ENCODE results near the gene IFNG. TPM values are rescaled to one million over a fixed set of nuclear protein-coding genes. Genes with fewer than 3 reads are reported as not detected.
A peak's percentile ranks its signal among the peaks of the same experiment; 100 is the strongest.

Gene IFNG
- total and polyA plus RNA-seq, 8 donors, result 0.18 to 0.60 TPM; not detected in 6

DNA sequence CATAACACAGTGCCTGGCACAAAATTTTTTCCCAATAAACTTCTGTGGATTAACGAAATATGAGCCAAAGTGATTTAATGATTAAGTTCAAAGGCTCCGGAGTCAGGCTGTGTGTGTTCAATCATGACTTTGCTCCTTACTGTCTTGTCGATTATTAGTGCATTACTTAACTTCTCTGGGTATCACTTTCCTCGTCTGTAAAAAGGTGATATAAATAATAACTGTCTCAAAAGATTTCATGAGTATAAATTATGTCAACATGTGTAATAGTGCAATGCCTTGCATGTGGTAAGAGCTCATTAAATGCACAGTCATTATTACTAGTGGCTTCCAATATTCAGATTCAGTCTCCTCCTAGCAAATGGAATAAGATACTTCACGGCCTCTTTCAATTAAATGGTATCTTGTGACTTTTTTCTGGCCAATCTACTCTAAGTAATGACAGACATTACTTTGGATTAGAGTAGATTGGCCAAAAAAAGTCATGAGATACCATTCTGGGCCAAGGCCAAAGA is 6.8 kb upstream of the IFNG start:
- H3K36me3 ChIP-seq, result no peaks in the 10 kb centered on the region
- ATAC-seq (no peak), DNase-seq (no peak)
- TF ChIP-seq, protein P1, sequence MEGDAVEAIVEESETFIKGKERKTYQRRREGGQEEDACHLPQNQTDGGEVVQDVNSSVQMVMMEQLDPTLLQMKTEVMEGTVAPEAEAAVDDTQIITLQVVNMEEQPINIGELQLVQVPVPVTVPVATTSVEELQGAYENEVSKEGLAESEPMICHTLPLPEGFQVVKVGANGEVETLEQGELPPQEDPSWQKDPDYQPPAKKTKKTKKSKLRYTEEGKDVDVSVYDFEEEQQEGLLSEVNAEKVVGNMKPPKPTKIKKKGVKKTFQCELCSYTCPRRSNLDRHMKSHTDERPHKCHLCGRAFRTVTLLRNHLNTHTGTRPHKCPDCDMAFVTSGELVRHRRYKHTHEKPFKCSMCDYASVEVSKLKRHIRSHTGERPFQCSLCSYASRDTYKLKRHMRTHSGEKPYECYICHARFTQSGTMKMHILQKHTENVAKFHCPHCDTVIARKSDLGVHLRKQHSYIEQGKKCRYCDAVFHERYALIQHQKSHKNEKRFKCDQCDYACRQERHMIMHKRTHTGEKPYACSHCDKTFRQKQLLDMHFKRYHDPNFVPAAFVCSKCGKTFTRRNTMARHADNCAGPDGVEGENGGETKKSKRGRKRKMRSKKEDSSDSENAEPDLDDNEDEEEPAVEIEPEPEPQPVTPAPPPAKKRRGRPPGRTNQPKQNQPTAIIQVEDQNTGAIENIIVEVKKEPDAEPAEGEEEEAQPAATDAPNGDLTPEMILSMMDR (IDR thresholded peaks at IDR 0.05), result no peak
- H3K4me3 ChIP-seq, result no peak overlapping the region
- intact Hi-C loops (cut with DNase I), result no loop called here
- no peaks in the 10 kb centered on the region for H3K4me1 ChIP-seq
- H3K27me3 ChIP-seq, result no peaks in the 10 kb centered on the region
- no peaks in the 10 kb centered on the region for H3K9me3 ChIP-seq
- H3K27ac ChIP-seq, result no peak overlapping the region

DNA sequence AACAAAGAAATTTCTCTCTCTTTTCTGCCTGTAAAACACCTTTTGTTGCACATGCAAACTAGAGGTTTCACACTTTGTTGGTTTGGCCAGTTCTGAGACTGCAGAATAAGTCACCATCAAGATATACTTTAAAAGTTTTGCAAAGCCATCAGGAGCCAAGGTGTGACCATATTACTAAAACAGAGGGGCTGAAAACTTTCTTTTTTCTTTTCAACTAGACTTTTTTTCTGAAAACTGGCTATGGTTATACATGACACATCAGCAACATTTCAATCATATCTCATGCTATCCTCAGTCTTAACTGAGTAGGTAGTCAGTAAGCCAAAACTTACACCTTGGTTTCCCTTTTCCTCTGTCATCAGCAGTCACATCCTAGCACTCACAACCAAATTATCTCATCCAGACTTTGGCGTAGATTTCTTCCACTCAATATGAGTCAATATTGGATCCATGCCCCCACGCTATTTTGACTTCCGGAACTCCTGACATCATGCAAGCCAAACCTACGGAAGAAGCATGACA is 4.1 kb upstream of the IFNG start:
- no peak for ATAC-seq
- intact Hi-C loops (cut with DNase I), result no loop called here

DNA sequence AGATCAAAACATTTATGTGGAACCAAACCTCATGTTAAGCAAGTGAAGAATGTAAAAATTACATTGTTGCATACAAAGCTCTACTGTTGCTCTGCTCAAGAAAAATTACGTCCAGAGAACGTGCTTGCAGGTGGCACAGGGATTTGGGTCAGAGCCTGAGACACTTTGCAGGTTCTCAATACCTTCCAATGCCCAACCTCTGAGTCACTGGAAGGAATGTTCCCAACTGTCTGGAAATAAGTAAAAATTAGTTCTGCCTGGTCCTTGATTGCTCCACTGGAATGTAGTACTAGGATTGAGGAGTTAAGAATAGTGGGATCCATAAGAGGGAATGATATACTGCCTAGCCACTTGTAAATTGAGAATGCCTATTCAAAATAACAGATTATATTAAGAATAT is 2.8 kb upstream of the IFNG start:
- Histone ChIP-seq H3K4me3 (no peak overlapping the region), H3K4me1 (no peaks in the 10 kb centered on the region), H3K9me3 (no peaks in the 10 kb centered on the region), H3K27ac (no peak overlapping the region), H3K27me3 (no peaks in the 10 kb centered on the region), H3K36me3 (no peaks in the 10 kb centered on the region)
- intact Hi-C loops (cut with DNase I), result no loop called here
- ATAC-seq (no peak), DNase-seq (no peak)
- TF ChIP-seq, protein P1 (IDR thresholded peaks at IDR 0.05), result no peak

More for the DNA sequence above, 4.1 kb upstream of the IFNG start:
- no peaks in the 10 kb centered on the region for H3K9me3 ChIP-seq
- H3K27ac ChIP-seq, result no peak overlapping the region
- H3K4me1 ChIP-seq, result no peaks in the 10 kb centered on the region
- no peaks in the 10 kb centered on the region for H3K27me3 ChIP-seq
- H3K4me3 ChIP-seq, result no peak overlapping the region
- no peaks in the 10 kb centered on the region for H3K36me3 ChIP-seq
- TF ChIP-seq, protein P1 (IDR thresholded peaks at IDR 0.05), result no peak
- no peak for DNase-seq

DNA sequence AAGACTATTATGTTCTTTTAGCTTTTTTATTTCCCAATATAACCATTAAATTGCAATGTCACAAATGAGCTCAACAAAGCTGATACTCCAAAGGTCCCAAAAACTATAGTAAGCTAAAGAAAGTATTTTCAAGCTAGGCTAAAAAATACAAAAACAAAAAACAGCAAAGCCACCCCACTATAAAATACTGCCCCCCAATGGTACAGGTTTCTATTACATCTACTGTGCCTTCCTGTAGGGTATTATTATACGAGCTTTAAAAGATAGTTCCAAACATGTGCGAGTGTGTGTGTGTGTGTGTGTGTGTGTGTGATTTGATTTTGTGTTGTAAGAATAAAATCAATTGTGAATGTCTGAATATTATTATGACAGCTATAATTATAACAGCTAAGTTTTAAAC is 1.1 kb downstream of the IFNG start:
- H3K9me3 ChIP-seq, result no peaks in the 10 kb centered on the region
- no peaks in the 10 kb centered on the region for H3K4me1 ChIP-seq
- no peaks in the 10 kb centered on the region for H3K36me3 ChIP-seq
- ATAC-seq (peak; percentile 57), DNase-seq (no peak)
- intact Hi-C loops (cut with DNase I), result no loop called here
- H3K4me3 ChIP-seq, result no peak overlapping the region
- TF ChIP-seq, protein P1 (IDR thresholded peaks at IDR 0.05), result peak in 1 of 2 donors; percentile 22
- H3K27me3 ChIP-seq, result no peaks in the 10 kb centered on the region
- H3K27ac ChIP-seq, result no peak overlapping the region

DNA sequence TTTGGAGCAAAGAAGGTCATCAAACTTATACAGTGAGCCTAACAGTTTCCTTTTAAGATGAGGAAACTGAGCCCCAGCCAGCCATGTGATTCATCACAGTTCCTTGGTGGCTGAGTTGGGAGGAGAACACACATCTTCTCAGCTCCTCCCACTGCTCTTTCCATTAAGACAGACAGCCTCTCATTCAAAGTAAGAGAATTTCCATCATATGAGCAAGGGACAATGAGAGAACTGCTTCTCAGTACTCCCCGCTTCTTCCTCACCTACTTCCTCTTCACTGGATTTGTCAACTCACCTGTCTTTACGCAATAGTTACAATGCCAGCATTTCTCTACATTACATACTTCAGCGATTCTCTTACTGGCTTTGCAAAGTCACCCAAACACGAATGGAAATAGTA is 2.2 kb downstream of the IFNG start:
- Histone ChIP-seq H3K36me3 (no peaks in the 10 kb centered on the region), H3K4me1 (no peaks in the 10 kb centered on the region), H3K4me3 (no peak overlapping the region), H3K9me3 (no peaks in the 10 kb centered on the region), H3K27me3 (no peaks in the 10 kb centered on the region), H3K27ac (no peak overlapping the region)
- intact Hi-C loops (cut with DNase I), result no loop called here
- TF ChIP-seq, protein P1 (IDR thresholded peaks at IDR 0.05), result no peak
- no peak for ATAC-seq
- DNase-seq, result no peak

Data from left lung (tissue), 10 donors.